Sigmoid colon (tissue), 4 donors: ENCODE results near the gene METTL26.

Experiments used
- EP300 ChIP-seq, 4 donors: sonication (generic); formaldehyde crosslinking; IDR thresholded peaks; one replicate each; pipeline ENCODE4 v1.6.1; 2017; ENCODE audit warnings: antibody characterized with exemption in 4 of 4
- POLR2AphosphoS5 ChIP-seq, 4 donors: sonication (generic); formaldehyde crosslinking; IDR thresholded peaks; one replicate each; pipeline ENCODE4 v1.6.1; 2017; ENCODE audit warnings: antibody characterized with exemption in 4 of 4
- TF ChIP-seq, protein P1 (sequence below), 4 experiments: fragments of 450-650 bp in 3 of 4; fragments of 200-600 bp in 1 of 4; IDR thresholded peaks; one replicate each; pipeline ENCODE4 v1.5.1; 2016 to 2019; ENCODE audit warnings: antibody characterized with exemption in 4 of 4, mild to moderate bottlenecking in 3 of 4, moderate library complexity in 2 of 4

DNA sequence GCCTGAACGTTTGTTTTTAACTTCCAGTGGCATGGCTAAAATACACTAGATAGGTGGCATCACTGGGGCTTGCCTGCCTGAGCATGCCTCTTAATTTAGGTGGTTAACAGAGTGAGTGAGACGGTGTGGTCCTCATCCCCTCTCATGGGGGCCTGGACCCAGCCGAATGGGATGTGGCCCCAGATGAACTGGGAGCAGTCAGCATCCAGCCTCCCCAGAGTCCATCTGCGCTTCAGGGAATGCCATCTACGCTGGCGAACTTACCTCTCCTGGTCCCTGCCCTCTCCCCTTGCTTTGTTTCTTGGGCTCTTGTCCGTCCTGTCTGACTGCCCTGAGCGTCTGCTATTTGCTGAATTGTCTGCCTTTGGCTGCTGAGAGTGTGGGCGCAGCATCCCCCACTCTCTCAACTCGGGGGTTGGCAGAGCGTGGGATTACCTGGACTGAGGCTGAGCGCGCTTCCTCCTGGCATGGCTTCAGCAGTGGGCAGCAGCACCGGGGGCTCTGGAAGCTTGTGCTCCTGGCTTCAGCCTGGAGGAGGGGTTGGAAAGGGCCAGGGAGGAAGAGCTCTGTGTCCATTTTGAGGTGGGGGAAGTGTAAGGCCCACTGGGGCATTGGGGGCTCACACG lies 44.1 kb downstream of the METTL26 start:
- no peak for TF ChIP-seq EP300 (IDR thresholded peaks at IDR 0.05)
- TF ChIP-seq, protein P1, sequence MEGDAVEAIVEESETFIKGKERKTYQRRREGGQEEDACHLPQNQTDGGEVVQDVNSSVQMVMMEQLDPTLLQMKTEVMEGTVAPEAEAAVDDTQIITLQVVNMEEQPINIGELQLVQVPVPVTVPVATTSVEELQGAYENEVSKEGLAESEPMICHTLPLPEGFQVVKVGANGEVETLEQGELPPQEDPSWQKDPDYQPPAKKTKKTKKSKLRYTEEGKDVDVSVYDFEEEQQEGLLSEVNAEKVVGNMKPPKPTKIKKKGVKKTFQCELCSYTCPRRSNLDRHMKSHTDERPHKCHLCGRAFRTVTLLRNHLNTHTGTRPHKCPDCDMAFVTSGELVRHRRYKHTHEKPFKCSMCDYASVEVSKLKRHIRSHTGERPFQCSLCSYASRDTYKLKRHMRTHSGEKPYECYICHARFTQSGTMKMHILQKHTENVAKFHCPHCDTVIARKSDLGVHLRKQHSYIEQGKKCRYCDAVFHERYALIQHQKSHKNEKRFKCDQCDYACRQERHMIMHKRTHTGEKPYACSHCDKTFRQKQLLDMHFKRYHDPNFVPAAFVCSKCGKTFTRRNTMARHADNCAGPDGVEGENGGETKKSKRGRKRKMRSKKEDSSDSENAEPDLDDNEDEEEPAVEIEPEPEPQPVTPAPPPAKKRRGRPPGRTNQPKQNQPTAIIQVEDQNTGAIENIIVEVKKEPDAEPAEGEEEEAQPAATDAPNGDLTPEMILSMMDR (IDR thresholded peaks at IDR 0.05), result no peak
- no peak for TF ChIP-seq POLR2AphosphoS5 (IDR thresholded peaks at IDR 0.05)
